Kidney epithelial cell (primary cell): ENCODE measurements around the gene BDKRB2. TPM values are rescaled to one million over a fixed set of nuclear protein-coding genes. Genes with fewer than 3 reads are reported as not detected.

Experiments
- DNase-seq: peaks from one replicate; pipeline ENCODE4 v3.0.0-alpha.2; 2010; ENCODE audit warnings: low read depth
- H3K27me3 ChIP-seq: 2 replicates; pipeline ENCODE4 v1.6.0; 2011; ENCODE audit warnings: low read length; ENCODE audit not compliant: control insufficient read depth, insufficient read depth
- H3K36me3 ChIP-seq: 2 replicates; pipeline ENCODE4 v1.5.1; 2011; ENCODE audit warnings: low read length; ENCODE audit not compliant: control insufficient read depth, insufficient read depth
- H3K4me3 ChIP-seq: 2 replicates; pipeline ENCODE4 v1.5.1; 2011; ENCODE audit warnings: low read depth, mild to moderate bottlenecking, control low read depth, low read length
- CTCF ChIP-seq: IDR thresholded peaks from 2 replicates; pipeline ENCODE4 v1.5.1; 2011; ENCODE audit warnings: mild to moderate bottlenecking, moderate library complexity, low read length, control low read depth, inconsistent platforms; ENCODE audit not compliant: insufficient read depth, poor library complexity, severe bottlenecking
- total RNA-seq: library from RNA; depleted of rRNA; stranded (reverse); fragments of >200 nt; gene quantifications from 2 replicates; pipeline ENCODE4 v1.2.3, GENCODE V29; 2015

BDKRB2 gene
- total RNA-seq, 1 donor from 2014 or later = 1.2 TPM

GRCh38 chr14:96195441-96196081 lies 9.1 kb upstream of the BDKRB2 start:
- no peaks in the 10 kb centered on the region for H3K36me3 ChIP-seq
- no peak for DNase-seq
- no peak overlapping the region for H3K4me3 ChIP-seq
- peaks cover 5% of the 10 kb centered on the region for H3K27me3 ChIP-seq
- no peak for TF ChIP-seq CTCF

DNA sequence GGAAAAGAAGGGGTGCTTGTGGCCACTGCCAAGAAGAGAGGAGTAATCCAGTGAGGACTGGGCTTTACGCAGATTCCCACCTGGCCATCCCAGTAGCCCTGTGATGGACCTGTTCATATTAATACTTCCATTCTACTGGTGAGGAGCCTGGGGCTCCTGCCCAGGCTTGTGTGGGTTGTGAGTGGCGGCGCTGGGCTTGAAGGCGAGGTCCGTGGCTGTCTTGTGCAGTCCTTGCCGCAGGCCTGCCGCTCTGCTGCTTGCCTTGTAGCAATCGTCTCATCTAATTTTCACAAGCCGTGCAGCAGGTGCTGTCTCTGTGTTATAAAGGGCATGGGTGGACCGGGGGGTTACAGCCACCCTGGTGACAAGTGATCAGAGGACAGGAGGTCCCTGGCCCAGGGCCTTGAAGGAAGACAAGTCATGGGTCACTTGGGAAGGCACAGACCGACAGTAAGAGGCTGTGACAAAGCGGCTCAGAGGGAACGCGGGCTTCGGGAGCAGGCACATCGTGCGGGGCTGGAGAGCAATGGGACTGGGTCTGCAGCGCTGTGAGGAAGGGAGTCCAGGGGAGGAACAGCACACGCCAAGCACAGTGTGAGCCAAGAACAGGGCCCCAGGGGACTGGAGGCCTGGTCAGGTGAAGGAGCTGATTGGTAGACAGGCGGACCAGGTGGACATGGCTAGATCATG lies 7.3 kb upstream of the BDKRB2 start:
- Histone ChIP-seq H3K4me3 (no peak overlapping the region), H3K27me3 (peaks cover 3% of the 10 kb centered on the region), H3K36me3 (no peaks in the 10 kb centered on the region)
- TF ChIP-seq CTCF = no peak
- DNase-seq = no peak

- no peak for DNase-seq
- H3K27me3 ChIP-seq = peaks cover 3% of the 10 kb centered on the region
- no peaks in the 10 kb centered on the region for H3K36me3 ChIP-seq
- no peak for TF ChIP-seq CTCF
- H3K4me3 ChIP-seq = no peak overlapping the region
These were observed 6.7 kb upstream of the BDKRB2 start for GRCh38 chr14:96197969-96198368.

GRCh38 chr14:96198430-96199130 lies 6.1 kb upstream of the BDKRB2 start:
- TF ChIP-seq CTCF = no peak
- H3K4me3 ChIP-seq = no peak overlapping the region
- no peak for DNase-seq
- peaks cover 3% of the 10 kb centered on the region for H3K27me3 ChIP-seq
- no peaks in the 10 kb centered on the region for H3K36me3 ChIP-seq

GRCh38 chr14:96201157-96201556 lies 3.5 kb upstream of the BDKRB2 start:
- Histone ChIP-seq H3K36me3 (no peaks in the 10 kb centered on the region), H3K27me3 (peaks cover 3% of the 10 kb centered on the region), H3K4me3 (no peak overlapping the region)
- no peak for TF ChIP-seq CTCF
- DNase-seq = no peak

DNA sequence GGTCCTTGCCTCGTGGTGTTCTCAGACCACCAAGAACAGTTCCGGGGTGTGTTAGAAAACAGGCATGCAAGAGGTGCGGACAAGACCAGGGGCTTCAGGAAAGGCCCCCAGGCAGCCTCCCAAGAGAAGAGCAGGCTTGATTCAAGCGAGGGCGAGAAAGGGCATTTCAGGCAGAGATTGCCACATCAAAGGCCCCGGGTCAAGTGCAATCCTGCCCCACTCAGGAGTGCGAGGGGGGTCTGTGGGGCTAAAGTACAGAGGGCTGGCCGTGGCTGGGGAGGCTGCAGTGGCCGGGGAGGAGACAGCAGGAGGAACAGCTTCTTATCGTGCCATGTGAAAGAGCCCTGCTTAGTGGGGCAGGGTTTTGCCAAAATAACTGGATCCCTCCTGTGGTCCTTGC lies 2.7 kb upstream of the BDKRB2 start:
- Histone ChIP-seq H3K4me3 (no peak overlapping the region), H3K36me3 (no peaks in the 10 kb centered on the region), H3K27me3 (peaks cover 3% of the 10 kb centered on the region)
- DNase-seq = no peak
- no peak for TF ChIP-seq CTCF
